ENCODE results near the gene HIGD1B. TPM values are rescaled to one million over a fixed set of nuclear protein-coding genes. Genes with fewer than 3 reads are reported as not detected.
"Not testable (repeated sequence)": the region's sequence is repeated elsewhere in the genome, so short reads cannot be mapped to it uniquely, and the experiment has no call there.

The HIGD1B gene
- total RNA-seq (2014; rRNA removed; shearing (Covaris generic)): not detected in 2 replicates

- no peak for DNase-seq (ENCODE audit: low read depth)
Measured at GRCh38 chr17:44847586-44847985, at the start of gene HIGD1B. TSS of gene HIGD1B (plus strand) at chr17:44847883. CDS start at chr17:44848153, 270 bp downstream.

- DNase-seq (ENCODE audit: low read depth): no peak
Measured at GRCh38 chr17:44798356-44798755, 49.3 kb upstream of the HIGD1B start.

- DNase-seq (ENCODE audit: low read depth): no peak
Measured at GRCh38 chr17:44801880-44802279, 45.8 kb upstream of the HIGD1B start.

- no peak for DNase-seq (ENCODE audit: low read depth)
Measured at GRCh38 chr17:44804302-44805089, 43.2 kb upstream of the HIGD1B start.

- no peak for DNase-seq (ENCODE audit: low read depth)
Measured at GRCh38 chr17:44807093-44807816, 40.4 kb upstream of the HIGD1B start.

- no peak for DNase-seq (ENCODE audit: low read depth)
Measured at GRCh38 chr17:44807817-44808155, 39.9 kb upstream of the HIGD1B start.

GRCh38 chr17:44808156-44808555 is 39.5 kb upstream of the HIGD1B start:
- no peak for DNase-seq (ENCODE audit: low read depth)

GRCh38 chr17:44808656-44809388 is 38.9 kb upstream of the HIGD1B start:
- not testable (repeated sequence) for DNase-seq (ENCODE audit: low read depth)

- DNase-seq (ENCODE audit: low read depth): no peak
Measured at GRCh38 chr17:44812263-44812662, 35.4 kb upstream of the HIGD1B start.

GRCh38 chr17:44818508-44818907 is 29.2 kb upstream of the HIGD1B start:
- DNase-seq (ENCODE audit: low read depth): not testable (repeated sequence)

- DNase-seq (ENCODE audit: low read depth): peak; percentile 88
Measured at GRCh38 chr17:44820631-44821212, 27.0 kb upstream of the HIGD1B start.

GRCh38 chr17:44825236-44825635 is 22.4 kb upstream of the HIGD1B start:
- not testable (repeated sequence) for DNase-seq (ENCODE audit: low read depth)

- no peak for DNase-seq (ENCODE audit: low read depth)
Measured at GRCh38 chr17:44826123-44826790, 21.4 kb upstream of the HIGD1B start.

GRCh38 chr17:44827863-44828262 is 19.8 kb upstream of the HIGD1B start:
- DNase-seq (ENCODE audit: low read depth): no peak

GRCh38 chr17:44828919-44829522 is 18.7 kb upstream of the HIGD1B start:
- no peak for DNase-seq (ENCODE audit: low read depth)

- peak; percentile 69 for DNase-seq (ENCODE audit: low read depth)
Measured at GRCh38 chr17:44829523-44830358, 17.9 kb upstream of the HIGD1B start, which contains the start of gene GJC1. TSS of gene GJC1 (minus strand) at chr17:44830287. CDS start at chr17:44805817, 24,470 bp downstream.

GRCh38 chr17:44830359-44831288 is 17.1 kb upstream of the HIGD1B start:
- DNase-seq (ENCODE audit: low read depth): peak; percentile 42

GRCh38 chr17:44831371-44831770 is 16.3 kb upstream of the HIGD1B start:
- DNase-seq (ENCODE audit: low read depth): no peak

GRCh38 chr17:44832805-44833204 is 14.9 kb upstream of the HIGD1B start:
- no peak for DNase-seq (ENCODE audit: low read depth)
